C4-2B (cell line): ENCODE data around the gene INPP5D.

Source experiments
- H3K27ac ChIP-seq: fragments of 450-650 bp; 2 replicates; pipeline ENCODE4 v1.5.1; 2017
- ZFX ChIP-seq: fragments of 450-650 bp; IDR thresholded peaks from 2 replicates; pipeline ENCODE4 v1.6.1; 2017
- TF ChIP-seq, protein P1 (sequence below): fragments of 450-650 bp; conservative IDR thresholded peaks from 2 replicates; pipeline ENCODE4 v1.5.1; 2017; ENCODE audit warnings: mild to moderate bottlenecking

The INPP5D gene

DNA sequence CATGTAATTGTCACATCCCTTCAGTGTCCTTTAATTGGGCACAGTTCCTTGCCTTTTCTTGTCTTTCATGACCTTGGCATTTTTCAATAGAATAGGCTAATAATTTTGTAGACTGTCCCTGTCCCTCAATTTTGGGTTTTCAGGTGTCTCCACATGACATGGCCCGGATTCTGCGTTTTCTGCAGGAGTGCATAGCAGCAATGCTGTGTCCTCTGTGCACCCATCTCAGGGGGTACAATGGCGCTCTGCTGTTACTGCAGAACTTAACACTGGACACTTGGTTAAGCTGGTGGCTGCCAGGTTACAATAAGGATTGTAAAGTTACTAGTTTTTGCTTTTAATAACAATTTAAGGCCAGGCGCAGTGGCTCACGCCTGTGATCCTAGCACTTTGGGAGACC lies 51.3 kb downstream of the INPP5D start:
- TF ChIP-seq, protein P1, sequence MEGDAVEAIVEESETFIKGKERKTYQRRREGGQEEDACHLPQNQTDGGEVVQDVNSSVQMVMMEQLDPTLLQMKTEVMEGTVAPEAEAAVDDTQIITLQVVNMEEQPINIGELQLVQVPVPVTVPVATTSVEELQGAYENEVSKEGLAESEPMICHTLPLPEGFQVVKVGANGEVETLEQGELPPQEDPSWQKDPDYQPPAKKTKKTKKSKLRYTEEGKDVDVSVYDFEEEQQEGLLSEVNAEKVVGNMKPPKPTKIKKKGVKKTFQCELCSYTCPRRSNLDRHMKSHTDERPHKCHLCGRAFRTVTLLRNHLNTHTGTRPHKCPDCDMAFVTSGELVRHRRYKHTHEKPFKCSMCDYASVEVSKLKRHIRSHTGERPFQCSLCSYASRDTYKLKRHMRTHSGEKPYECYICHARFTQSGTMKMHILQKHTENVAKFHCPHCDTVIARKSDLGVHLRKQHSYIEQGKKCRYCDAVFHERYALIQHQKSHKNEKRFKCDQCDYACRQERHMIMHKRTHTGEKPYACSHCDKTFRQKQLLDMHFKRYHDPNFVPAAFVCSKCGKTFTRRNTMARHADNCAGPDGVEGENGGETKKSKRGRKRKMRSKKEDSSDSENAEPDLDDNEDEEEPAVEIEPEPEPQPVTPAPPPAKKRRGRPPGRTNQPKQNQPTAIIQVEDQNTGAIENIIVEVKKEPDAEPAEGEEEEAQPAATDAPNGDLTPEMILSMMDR = no peak
- TF ChIP-seq ZFX = no peak
- no peak overlapping the region for H3K27ac ChIP-seq

DNA sequence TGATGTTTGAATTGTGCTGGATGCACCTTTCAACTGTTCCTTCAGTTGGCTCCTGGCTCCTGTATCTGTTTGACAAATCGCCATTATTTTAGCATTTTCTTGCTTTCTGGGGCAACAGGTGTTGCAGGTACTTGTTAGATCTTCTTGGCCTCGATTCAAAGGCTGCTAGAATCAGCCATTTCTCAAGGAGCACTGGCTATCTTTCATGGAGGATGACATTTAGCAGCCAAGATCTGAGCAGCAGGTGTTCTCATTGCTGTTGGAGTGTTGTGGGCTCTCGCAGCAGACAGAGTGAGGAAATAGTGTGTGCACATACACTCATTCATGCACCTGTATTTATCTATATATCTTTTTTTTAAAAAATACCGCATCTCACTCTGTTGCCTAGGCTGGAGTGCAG lies 52.2 kb downstream of the INPP5D start:
- TF ChIP-seq ZFX = no peak
- TF ChIP-seq, protein P1 = no peak
- no peak overlapping the region for H3K27ac ChIP-seq

DNA sequence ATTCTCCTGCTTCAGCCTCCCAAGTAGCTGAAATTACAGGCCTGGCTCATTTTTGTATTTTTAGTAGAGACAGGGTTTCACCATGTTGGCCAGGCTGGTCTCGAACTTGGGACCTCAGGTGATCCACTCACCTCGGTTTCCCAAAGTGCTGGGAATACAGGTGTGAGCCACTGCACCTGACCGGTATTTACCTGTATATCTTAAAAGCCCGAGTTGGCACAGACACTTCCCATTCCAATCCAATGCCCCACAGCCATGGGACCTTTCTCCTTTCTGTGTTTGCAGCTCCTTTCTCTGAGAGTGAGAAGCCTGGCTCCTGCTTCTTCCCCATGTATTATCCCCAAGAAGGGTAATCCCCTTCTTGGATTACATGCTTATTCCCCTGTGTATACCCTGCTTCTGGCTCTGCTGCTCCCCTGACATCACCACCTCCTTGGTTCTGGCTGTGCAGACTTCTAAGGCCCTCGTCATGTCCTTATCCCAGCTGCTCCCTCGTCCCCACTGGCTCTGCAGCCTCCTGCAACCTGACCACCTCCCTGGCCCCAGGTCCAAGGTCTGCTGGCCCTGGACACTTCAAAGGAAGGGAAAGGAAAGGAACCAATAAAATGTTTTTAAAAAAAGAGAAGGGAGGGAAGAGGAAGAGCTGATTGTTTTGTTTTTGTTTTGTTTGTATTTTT lies 52.8 kb downstream of the INPP5D start:
- H3K27ac ChIP-seq = no peak overlapping the region
- TF ChIP-seq ZFX = no peak

DNA sequence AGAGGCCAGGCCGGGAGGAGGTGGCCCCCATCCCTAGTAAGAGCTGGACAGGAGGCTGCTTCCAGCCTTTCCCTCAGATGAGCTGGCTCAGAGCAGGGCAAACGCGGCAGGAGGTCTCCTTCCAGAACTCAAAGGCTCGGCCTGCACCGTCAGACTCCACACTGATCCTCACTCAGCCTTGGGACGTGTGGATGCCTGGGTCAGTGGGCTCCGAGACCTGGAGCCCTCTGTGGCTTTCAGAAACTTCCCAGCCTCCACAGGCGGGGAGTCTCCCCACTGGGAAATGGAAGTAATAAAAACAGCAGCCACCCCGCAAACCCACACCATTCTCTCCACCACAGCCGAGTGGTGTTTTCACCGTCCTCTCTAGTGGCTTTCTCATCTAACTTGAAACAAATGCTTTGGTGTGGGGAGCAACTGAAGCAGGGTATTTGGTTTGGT lies 54.3 kb downstream of the INPP5D start:
- H3K27ac ChIP-seq = no peak overlapping the region
- no peak for TF ChIP-seq ZFX
- TF ChIP-seq, protein P1 = no peak

DNA sequence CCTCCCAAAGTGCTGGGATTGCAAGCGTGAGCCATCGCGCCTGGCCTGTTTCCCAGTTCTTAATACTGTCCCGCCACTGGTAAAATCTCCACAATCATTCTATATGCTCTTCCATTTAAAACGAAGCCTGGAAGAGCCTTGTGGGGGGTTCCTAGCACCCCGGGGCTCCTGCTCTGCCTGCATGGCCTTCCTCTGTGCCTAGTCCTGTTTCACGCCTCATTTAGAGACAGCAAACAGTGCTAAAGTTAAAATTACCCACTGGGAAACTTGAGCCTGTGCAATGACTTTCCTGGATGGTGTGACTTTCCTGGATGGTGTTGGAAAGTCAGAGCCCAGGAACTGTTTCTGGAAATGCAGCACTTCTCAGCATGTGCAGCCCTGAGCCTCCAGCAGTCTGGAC lies 55.0 kb downstream of the INPP5D start:
- TF ChIP-seq ZFX = no peak
- TF ChIP-seq, protein P1 = no peak

DNA sequence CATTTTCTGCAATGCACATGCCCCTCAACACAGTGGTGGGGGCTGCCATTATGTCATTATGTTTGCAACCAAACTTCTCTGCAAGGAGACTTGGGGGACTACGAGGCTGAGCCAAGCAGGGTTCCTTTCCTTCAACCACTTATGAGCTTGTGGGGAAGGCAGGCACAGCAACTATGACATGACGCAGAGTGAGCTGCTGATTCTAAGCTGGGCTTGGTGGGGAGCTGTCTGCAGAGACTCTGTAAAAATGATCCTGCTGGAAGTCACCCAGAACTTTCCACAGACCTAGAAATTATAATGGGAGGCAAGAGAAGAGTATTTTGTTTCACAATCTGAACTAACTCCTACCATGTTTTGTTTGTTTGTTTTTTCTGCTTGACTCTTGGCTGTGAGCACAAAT lies 55.6 kb downstream of the INPP5D start:
- no peak overlapping the region for H3K27ac ChIP-seq
- TF ChIP-seq ZFX = no peak
- TF ChIP-seq, protein P1 = no peak

More for the DNA sequence above, 55.0 kb downstream of the INPP5D start:
- H3K27ac ChIP-seq = no peak overlapping the region

DNA sequence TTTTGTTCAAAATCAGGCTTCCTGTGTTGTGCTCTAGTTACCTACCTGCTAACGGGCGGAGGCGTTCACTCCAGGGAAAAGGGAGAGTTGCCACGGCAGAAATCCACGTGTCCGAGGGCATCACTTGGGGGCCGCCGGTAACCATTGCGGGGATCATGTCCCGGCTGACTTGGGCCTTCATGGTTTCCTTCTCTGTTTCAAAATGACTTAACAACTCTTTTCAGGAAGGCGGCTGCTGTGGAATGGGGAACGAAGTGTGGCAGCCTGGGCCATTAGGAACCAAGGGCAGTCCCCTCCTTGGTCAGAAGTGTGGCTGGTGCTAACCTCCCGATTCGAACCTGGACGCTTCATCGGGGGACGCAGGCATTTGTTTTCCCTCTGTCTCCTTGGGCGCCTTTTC lies 56.8 kb downstream of the INPP5D start:
- TF ChIP-seq, protein P1 = no peak
- no peak for TF ChIP-seq ZFX
- H3K27ac ChIP-seq = no peak overlapping the region

DNA sequence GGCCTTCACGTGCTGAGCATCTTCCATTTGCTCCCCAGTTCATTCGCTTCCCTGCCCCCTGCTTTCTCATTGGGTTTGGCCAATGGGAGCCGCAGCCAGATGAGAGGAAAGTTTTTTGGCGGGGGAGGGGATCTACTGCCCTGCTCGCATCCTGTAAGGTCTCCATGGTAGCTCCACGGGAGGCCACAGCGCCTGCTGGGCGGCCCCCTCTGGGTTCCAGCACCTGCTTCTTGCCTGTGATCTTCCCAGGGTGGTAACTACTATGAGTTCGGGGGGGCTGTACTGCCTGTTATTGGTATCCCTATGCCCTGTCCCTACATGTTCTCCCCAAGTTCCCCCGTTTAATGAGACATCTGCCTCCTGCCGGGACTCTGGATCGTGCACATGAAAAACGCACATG lies 57.2 kb downstream of the INPP5D start:
- H3K27ac ChIP-seq = no peak overlapping the region
- TF ChIP-seq ZFX = no peak
- TF ChIP-seq, protein P1 = no peak
